HCEC 1CT (cell line): ENCODE measurements around the gene CRYBA2.

Experiments used
- DNase-seq: peaks from one replicate; pipeline ENCODE4 v3.0.0-alpha.2; 2017

CRYBA2 gene

GRCh38 chr2:218981390-218981880 is 11.8 kb downstream of the CRYBA2 start:
- DNase-seq: no peak

- DNase-seq: no peak
These were observed 12.4 kb downstream of the CRYBA2 start for GRCh38 chr2:218980735-218981389.

GRCh38 chr2:218979846-218980734 is 13.1 kb downstream of the CRYBA2 start:
- peak; percentile 59 for DNase-seq

GRCh38 chr2:218975060-218975777 is 18.0 kb downstream of the CRYBA2 start:
- DNase-seq: no peak

DNA sequence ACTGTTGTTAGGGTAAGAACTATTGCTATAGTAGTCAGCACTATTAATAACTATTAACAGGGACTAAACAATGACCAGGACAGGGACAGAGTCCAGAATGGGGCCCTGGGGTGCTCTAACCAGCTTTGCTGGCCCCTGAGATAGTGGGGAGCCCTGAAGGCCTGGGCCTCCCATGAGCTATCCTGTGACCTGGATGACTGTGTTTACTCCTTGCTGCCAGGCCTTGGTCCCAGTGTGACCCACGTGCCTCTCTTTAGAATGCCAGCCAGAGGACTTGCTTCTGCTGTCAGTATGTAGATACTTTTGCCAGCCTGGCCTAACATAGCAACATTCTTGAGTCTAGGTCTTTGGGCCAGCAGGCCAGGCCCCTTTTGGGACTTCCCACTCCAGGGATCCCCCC is 22.3 kb downstream of the CRYBA2 start:
- DNase-seq: no peak

DNA sequence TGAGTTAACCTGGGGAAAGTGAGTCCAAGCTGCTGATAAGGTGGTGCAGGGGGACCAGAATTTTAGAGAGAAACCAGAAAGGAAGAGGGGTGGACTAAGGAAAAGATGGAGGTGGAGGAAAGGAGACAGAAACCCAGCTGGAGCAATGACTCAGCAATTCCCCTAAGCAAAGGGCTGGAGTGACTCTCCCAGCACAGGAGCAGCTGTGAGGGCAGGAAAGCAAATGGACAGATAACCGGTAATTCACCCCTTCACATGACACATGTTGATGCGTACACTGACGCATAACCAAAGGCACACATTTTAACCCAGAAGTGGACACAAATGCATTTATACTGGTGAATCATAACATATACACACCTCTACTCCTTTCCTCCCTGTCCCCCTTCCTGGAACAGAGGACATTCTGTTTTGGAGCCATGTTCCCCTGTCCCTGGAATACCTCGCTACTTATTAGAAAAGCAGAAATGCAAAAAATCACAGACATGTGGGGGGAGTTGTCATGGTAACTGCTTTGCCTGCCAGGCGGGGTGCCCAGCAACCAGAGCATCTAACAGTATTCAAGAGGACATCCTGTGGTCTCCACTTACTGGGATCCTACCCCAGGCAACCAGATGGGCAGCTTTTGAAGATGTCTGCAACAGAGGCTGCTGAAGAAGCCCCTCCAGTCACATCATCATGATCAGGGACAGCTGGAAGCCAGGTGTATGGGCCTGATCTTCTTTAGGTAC is 29.0 kb downstream of the CRYBA2 start:
- DNase-seq: peak; percentile 92

- no peak for DNase-seq
These were observed 29.6 kb downstream of the CRYBA2 start for GRCh38 chr2:218963601-218964000.

GRCh38 chr2:218962859-218963492 is 30.2 kb downstream of the CRYBA2 start:
- no peak for DNase-seq

DNA sequence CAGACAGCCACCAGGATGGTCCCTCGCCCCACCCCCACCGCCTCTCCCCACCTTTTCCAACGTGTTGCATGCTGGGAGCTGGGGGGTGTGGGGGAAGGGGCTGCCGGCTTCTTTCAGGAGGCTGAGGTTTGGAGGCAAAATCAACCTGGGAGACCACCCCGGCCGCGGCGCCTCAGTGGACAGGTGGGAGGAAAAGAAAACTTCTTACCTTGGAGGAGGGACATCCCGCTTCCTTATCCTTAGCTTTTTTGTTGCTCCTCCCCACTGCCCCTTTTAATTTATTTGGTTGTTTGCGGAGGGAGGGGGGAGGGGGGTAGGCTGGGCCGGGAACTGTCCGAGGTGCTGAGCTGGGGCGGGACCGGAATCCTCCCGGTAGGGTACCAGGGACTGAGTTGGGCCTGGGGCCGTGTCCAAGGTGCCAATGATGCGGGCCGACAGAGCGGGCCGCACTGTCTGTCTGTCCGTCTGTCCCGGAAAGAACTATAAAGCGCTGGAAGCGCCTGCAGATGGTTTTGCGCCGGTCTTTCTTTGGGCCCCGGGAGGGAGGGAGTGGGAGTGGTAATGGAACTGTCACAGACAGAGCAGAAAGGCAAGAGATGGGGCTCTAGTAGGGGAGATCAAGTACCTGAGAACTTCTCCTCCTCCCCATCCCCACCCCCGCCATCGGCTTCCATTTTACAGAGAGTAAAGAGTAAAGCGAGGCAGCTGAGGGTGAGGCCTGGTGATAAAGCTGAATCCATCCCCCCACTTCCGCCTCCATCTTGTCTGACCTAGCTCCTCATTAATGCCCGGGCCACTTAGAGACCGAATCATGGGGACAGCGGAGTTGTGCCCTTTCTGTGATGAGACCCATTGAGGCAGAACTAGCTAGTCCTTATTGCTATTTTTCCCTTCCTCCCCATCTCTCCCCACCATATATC is 31.3 kb downstream of the CRYBA2 start:
- DNase-seq: no peak

- DNase-seq: no peak
These were observed 32.0 kb downstream of the CRYBA2 start for GRCh38 chr2:218961229-218961628.

DNA sequence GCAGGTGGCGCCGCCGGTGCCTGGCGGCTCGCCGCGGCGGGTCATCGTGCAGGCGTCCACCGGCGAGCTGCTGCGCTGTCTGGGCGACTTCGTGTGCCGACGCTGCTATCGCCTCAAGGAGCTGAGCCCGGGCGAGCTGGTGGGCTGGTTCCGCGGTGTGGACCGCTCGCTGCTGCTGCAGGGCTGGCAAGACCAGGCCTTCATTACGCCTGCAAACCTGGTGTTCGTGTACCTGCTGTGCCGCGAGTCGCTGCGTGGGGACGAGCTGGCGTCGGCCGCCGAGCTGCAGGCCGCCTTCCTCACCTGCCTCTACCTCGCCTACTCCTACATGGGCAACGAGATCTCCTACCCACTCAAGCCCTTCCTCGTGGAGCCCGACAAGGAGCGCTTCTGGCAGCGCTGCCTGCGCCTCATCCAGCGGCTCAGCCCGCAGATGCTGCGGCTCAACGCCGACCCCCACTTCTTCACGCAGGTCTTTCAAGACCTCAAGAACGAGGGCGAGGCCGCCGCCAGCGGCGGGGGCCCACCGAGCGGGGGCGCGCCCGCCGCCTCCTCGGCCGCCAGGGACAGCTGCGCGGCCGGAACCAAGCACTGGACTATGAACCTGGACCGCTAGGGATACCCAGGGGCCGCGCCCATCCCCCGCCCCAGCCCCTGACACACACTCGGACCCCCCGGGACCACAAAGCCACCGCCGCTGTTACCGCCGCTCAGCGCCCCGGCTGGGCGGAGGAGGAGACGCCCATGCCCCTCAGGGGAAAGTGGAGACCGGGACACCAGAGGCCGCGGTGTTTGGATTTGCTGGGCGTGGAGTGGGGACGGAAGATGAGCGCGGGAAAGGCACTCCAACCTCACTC is 32.7 kb downstream of the CRYBA2 start:
- DNase-seq: no peak

GRCh38 chr2:218959761-218960308 is 33.4 kb downstream of the CRYBA2 start:
- no peak for DNase-seq

GRCh38 chr2:218959141-218959731 is 34.0 kb downstream of the CRYBA2 start, which contains the start of gene CDK5R2:
CDK5R2 (plus strand) TSS chr2:218959666; CDS start chr2:218959821, 155 bp downstream.
- DNase-seq: peak; percentile 78

DNA sequence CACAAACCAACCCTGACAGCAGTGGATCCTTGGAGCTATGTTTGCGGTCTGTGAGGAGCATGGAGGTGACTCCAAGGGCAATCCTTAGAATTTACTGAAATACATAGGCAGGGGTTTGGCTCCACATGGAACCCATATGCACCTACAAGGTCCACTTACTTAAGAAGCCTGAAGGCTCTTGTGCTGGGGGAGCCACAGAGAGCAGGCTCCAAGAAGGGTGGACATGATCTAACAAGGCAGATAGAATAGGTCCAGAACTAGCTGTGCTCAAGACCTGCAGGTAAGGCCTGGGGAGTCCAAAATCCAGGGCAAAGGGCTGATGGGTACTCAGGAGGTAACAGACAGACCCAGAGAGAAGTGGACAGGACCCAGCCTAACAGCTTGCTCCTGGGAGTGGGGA is 34.9 kb downstream of the CRYBA2 start:
- DNase-seq: no peak

DNA sequence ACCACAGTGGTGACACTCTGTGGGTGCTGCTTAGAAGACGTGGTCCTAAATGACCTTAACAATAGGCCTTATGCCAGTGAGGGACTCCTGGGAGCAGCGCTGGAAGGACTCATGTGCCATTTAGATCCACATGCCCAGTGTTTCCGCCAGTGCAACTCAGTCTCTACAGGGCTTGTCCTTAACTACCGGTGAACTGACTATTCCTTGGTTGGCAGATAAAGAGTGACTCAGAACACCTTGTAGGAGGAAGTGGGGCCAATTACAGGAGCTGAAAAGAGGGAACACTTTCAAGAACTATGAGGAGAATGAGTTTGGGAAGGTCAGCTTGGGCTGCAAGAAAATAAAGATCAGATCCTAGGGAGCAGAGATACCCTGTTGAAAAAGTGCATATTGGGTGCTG is 35.6 kb downstream of the CRYBA2 start:
- no peak for DNase-seq

DNA sequence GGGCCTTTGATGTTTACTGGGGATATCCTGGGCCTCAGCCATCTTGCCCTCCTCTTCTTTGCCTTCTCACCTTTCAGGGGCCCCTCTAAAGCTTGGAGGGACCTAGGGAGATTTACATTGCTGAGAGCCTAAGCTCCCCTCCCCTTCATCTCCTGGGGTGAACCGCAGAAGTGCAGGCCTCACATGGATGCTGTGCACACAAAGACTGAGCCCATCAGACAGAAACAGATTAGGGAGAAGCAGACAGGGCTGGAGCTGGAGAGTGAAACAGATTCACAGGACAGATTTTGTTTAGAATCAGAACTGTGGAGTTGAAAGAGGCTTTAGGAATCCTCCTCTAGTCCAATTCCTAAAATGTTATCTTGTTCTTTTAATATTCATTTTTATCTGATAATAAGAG is 37.2 kb downstream of the CRYBA2 start:
- DNase-seq: no peak

- DNase-seq: no peak
These were observed 38.5 kb downstream of the CRYBA2 start for GRCh38 chr2:218954541-218955300.

DNA sequence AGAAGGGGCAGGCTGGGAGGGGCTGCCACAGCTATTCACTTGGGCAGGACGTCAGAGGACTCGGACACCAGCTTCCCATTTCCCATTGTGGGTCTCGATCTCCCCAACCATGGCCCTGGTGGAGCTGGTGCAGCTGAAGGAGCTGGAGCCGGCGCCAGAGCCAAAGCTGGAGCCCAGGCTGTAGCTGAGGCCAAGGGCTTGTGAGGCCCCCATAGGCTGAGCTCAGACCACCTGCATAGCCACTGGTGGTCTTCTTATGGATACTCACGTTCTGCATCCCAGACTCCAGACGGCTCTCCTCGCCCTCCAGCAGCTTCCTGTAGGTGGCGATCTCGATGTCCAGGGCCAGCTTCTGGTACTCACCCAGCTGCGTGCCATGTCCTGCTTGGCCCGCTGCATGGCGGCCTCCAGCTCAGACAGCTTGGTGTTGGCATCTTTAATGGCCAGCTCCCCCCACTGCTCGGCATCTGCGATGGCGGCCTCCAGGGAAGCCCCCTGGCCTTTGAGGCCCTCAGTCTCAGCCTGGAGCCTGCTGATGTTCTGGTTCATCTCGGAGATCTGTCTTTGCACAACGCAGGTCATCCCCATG is 39.8 kb downstream of the CRYBA2 start:
- no peak for DNase-seq
